ENCODE results near the gene TSKS. TPM values are rescaled to one million over a fixed set of nuclear protein-coding genes. Genes with fewer than 3 reads are reported as not detected.

TSKS gene
- total and polyA plus RNA-seq, 2 of the 13 experiments (the other 11 are each of a cell fraction or from before 2014, with no cell fraction given): 0.03 TPM; not detected in 1

DNA sequence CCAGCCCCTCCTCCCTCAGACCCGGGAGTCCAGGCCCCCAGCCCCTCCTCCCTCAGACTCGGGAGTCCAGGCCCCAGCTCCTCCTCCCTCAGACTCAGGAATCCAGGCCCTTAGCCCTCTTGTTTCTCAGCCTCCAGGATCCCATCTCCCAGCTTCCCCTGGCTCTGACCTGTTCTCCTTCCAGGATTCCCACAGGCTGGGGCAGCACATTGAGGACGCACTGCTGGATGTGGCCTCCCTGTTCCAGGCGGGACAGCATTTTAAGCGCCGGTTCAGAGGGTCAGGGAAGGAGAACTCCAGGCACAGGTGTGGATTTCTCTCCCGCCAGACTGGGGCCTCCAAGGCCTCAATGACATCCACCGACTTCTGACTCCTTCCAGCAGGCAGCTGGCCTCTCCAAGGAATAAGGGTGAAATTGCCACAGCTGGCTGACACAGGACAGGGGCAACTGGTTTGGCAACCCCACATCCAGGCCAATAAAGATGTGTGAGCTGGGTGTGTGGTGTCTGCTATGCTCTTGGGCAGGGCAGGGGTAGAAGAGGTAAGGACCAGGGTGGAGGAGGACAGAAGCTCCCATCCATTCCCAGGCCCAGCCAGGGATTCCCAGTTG lies 49.8 kb downstream of the TSKS start (continued):
- TF ChIP-seq ZSCAN22 (CRISPR knock-in tag; IDR thresholded peaks at IDR 0.05): peak; percentile 85

DNA sequence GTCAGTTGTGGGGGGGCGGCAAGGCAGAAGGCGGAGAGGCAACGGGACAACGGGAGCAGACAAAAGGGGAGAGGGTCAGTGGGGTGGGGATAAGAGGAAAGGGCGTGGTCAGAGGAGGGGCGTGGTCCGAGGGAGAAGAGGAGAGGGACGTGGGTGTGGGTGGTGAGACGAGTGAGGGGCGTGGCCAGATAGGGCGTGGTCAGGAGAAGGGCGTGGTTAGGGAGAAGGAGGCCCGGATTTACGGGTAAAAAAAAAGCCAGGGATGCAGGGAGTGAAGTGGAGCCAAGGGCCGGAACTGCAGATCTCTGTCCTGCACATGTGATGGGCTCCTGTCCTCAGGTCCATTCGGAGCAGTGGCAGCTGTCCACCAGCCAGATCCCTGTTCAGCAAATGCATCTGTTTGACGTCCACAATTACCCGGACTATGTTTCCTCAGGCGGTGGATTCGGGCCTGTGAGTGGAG lies 50.7 kb downstream of the TSKS start:
- FAIRE-seq (no peak), ATAC-seq (peak; percentile 38), DNase-seq (ENCODE audit: low spot score) (peak; percentile 23)
- WGBS (ENCODE audit: low lambda C conversion rate): 16% methylated on average over 20 of the region's 20 CpGs
- TF ChIP-seq, protein P1, sequence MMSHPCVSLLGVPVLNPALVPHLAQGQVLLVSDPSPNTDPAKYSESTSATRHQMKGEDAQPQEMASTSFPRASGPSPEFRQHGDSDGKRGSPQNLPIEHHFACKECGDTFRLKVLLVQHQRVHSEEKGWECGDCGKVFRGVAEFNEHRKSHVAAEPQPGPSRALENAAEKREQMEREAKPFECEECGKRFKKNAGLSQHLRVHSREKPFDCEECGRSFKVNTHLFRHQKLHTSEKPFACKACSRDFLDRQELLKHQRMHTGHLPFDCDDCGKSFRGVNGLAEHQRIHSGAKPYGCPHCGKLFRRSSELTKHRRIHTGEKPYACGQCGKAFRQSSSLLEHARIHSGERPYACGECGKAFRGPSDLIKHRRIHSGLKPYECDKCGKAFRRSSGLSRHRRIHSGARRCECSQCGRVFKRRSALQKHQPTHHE (CRISPR knock-in tag; IDR thresholded peaks at IDR 0.05; ENCODE audit: borderline replicate concordance): no peak
- TF ChIP-seq ZNF773 (CRISPR knock-in tag; IDR thresholded peaks at IDR 0.05; ENCODE audit: borderline replicate concordance) (no peak), NFKBIZ (CRISPR knock-in tag; IDR thresholded peaks at IDR 0.05) (no peak), NAIF1 (CRISPR knock-in tag; IDR thresholded peaks at IDR 0.05; ENCODE audit: borderline replicate concordance) (no peak), CHD2 (IDR thresholded peaks at IDR 0.05; ENCODE audit: low read depth, low read length) (no peak), AKNA (CRISPR knock-in tag; IDR thresholded peaks at IDR 0.05; ENCODE audit: borderline replicate concordance) (no peak)
- TF ChIP-seq, protein P2, sequence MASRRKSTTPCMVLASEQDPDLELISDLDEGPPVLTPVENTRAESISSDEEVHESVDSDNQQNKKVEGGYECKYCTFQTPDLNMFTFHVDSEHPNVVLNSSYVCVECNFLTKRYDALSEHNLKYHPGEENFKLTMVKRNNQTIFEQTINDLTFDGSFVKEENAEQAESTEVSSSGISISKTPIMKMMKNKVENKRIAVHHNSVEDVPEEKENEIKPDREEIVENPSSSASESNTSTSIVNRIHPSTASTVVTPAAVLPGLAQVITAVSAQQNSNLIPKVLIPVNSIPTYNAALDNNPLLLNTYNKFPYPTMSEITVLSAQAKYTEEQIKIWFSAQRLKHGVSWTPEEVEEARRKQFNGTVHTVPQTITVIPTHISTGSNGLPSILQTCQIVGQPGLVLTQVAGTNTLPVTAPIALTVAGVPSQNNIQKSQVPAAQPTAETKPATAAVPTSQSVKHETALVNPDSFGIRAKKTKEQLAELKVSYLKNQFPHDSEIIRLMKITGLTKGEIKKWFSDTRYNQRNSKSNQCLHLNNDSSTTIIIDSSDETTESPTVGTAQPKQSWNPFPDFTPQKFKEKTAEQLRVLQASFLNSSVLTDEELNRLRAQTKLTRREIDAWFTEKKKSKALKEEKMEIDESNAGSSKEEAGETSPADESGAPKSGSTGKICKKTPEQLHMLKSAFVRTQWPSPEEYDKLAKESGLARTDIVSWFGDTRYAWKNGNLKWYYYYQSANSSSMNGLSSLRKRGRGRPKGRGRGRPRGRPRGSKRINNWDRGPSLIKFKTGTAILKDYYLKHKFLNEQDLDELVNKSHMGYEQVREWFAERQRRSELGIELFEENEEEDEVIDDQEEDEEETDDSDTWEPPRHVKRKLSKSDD (CRISPR knock-in tag; IDR thresholded peaks at IDR 0.05; ENCODE audit: low read depth): no peak
- intact Hi-C loops (cut with micrococcal nuclease; ENCODE audit: unreplicated experiment) (no loop called here), in situ Hi-C loops (cut with HindIII; ENCODE audit: extremely low pct_ligation_motif_present, low pct_unique_long_range_greater_than_20kb) (no loop called here)
- H3K36me3 ChIP-seq (replicated peaks in 1 of 2; ENCODE audit: control insufficient read depth in 1 of 2, insufficient read depth in 2 of 2, low read length in 2 of 2): no peaks in the 10 kb centered on the region
- H3K9ac ChIP-seq (ENCODE audit: insufficient read depth, low read depth, low read length): no peak overlapping the region
- H3K4me2 ChIP-seq (ENCODE audit: low read depth, low read length): peak overlapping the region; percentile 8; the same call in 1 of the 2 replicates
- no peak overlapping the region for H3K27ac ChIP-seq (ENCODE audit: extremely low read length, insufficient read depth, low read length)
- ChIA-PET CTCF (ENCODE audit: low intra/inter-chr PET ratio, low total read pairs) (no interaction called here), POLR2A (no interaction called here)
- no peak overlapping the region for H2AFZ ChIP-seq (ENCODE audit: low read length)
- BruUV-seq (replicated peaks): no TSS peak
- peaks cover 9% of the 10 kb centered on the region; the same call in 1 of the 2 replicates for H3K4me1 ChIP-seq (ENCODE audit: insufficient read depth, low read length)
- no peak overlapping the region for H3K4me3 ChIP-seq (replicated peaks in 1 of 3; ENCODE audit: insufficient read depth in 1 of 3, low read depth in 2 of 3, low read length in 3 of 3)
- no peaks in the 10 kb centered on the region for H3K79me2 ChIP-seq (ENCODE audit: insufficient read depth, low read length)
- H3K9me3 ChIP-seq (ENCODE audit: low read length): no peaks in the 10 kb centered on the region
- no peaks in the 10 kb centered on the region for H4K20me1 ChIP-seq (ENCODE audit: insufficient read depth, low read length)
- H3K27me3 ChIP-seq (ENCODE audit: control insufficient read depth in 1 of 2, insufficient read depth in 2 of 2, low read length in 2 of 2): peaks cover 0 to 4% of the 10 kb centered on the region in 2 experiments; a peak in 1 of 5 replicates
